Progenitor cell of endocrine pancreas (in vitro differentiated cells): ENCODE results near the gene PRDM16. TPM values are rescaled to one million over a fixed set of nuclear protein-coding genes. Genes with fewer than 3 reads are reported as not detected.

ENCODE experiments used
- DNase-seq: peaks from one replicate; pipeline ENCODE4 v3.0.0; 2021; ENCODE audit warnings: low spot score; ENCODE audit not compliant: unreplicated experiment
- H3K27ac Mint-ChIP-seq: 2 replicates; pipeline ENCODE4 v1.8.0; 2021; ENCODE audit warnings: mild to moderate bottlenecking, moderate library complexity, mixed read lengths
- H3K27me3 Mint-ChIP-seq: 2 replicates; pipeline ENCODE4 v1.8.0; 2021; ENCODE audit warnings: mixed read lengths
- H3K36me3 Mint-ChIP-seq: 2 replicates; pipeline ENCODE4 v1.8.0; 2022; ENCODE audit warnings: mixed read lengths; ENCODE audit not compliant: insufficient read depth
- H3K4me1 Mint-ChIP-seq: 2 replicates; pipeline ENCODE4 v1.8.0; 2021; ENCODE audit warnings: low read depth, mixed read lengths
- H3K4me3 Mint-ChIP-seq: 2 replicates; pipeline ENCODE4 v1.8.0; 2021; ENCODE audit warnings: low read depth, mild to moderate bottlenecking, moderate library complexity, mixed read lengths
- H3K9me3 Mint-ChIP-seq: 2 replicates; pipeline ENCODE4 v1.8.0; 2021; ENCODE audit warnings: low read depth, mixed read lengths
- total RNA-seq: library from RNA; stranded (reverse); gene quantifications from 2 replicates; pipeline ENCODE4 v1.2.1, GENCODE V29; 2021
- TF ChIP-seq, protein P1 (sequence below): fragments of 200-600 bp; sonication (generic); IDR thresholded peaks from one replicate; pipeline ENCODE4 v1.5.0; 2021; ENCODE audit warnings: antibody characterized with exemption, mild to moderate bottlenecking; ENCODE audit not compliant: unreplicated experiment

PRDM16 gene
- total RNA-seq, 1 donor from 2014 or later, result 69.1 TPM

DNA sequence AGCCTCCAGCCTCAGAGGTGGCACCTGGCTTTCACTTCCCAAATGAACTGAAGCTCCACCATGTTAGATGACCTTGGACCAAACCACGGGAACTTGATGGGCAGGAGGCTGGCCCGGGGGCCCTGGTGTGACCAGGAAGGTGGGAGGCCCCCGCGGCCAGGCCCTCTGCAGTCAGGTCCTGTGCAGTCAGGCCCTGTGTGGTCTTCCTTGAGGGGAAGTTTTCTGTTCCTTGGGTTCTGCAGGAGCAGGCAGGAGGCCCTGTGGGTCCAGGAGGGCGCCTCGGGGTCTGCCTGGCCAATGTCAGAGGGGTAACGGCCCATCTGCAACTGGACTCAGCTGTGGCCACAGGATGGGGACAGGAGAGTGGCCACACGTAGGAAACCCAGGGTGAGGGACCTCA is 13.0 kb downstream of the PRDM16 start:
- no peaks in the 10 kb centered on the region for H3K9me3 Mint-ChIP-seq
- no peak for DNase-seq
- H3K4me1 Mint-ChIP-seq, result peaks cover 38% of the 10 kb centered on the region
- TF ChIP-seq, protein P1, sequence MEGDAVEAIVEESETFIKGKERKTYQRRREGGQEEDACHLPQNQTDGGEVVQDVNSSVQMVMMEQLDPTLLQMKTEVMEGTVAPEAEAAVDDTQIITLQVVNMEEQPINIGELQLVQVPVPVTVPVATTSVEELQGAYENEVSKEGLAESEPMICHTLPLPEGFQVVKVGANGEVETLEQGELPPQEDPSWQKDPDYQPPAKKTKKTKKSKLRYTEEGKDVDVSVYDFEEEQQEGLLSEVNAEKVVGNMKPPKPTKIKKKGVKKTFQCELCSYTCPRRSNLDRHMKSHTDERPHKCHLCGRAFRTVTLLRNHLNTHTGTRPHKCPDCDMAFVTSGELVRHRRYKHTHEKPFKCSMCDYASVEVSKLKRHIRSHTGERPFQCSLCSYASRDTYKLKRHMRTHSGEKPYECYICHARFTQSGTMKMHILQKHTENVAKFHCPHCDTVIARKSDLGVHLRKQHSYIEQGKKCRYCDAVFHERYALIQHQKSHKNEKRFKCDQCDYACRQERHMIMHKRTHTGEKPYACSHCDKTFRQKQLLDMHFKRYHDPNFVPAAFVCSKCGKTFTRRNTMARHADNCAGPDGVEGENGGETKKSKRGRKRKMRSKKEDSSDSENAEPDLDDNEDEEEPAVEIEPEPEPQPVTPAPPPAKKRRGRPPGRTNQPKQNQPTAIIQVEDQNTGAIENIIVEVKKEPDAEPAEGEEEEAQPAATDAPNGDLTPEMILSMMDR, result no peak
- no peak overlapping the region for H3K4me3 Mint-ChIP-seq
- no peak overlapping the region for H3K27ac Mint-ChIP-seq
- no peaks in the 10 kb centered on the region for H3K27me3 Mint-ChIP-seq
- no peaks in the 10 kb centered on the region for H3K36me3 Mint-ChIP-seq

DNA sequence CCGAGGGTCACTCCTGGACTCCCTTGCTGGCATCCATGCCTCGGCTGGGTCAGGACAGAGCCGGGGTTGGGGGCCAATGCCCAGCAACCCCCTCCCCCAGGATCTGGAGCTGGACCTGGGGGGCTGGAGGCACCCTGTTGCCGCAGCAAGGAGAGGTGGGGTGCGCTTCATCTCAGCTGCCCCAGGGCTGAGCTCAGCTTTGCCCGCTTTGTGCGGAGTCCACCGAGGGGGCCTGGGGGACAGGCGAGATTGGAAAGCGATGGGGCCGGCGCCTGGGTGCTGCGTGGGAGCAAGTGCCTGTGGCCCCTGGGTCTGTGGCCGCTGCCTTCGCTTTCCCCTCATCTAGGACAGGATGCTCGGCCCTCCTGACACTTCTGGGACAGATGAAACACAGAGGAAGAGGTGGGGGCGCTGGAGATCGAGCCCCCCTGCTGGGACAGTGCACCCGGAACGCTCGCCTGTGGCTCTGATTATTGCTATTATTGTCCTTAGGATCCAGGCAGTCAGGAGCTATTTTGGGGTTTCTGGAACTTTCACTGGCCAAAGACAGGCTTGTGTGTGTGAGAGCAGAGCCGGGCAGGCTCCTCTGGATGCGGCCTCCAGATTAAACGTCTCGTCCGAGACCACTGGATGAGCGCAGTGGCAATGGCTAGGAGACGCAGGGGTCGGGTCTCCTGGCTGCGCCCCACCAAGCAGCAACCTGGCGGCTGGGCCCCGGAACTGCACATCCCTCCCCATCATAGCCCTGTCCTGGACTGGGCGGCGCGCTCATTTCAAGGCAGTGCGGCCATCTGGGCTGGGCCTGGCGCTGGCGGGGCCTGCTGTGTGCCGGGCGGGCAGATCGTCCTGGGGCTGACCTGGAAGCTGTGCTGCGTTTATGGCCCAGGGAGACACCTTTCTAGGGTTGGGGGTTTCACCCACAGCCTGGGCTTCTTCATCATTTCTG is 13.8 kb downstream of the PRDM16 start:
- DNase-seq, result no peak
- TF ChIP-seq, protein P1, result no peak
- Mint-ChIP-seq H3K4me3 (no peak overlapping the region), H3K9me3 (no peaks in the 10 kb centered on the region), H3K27me3 (no peaks in the 10 kb centered on the region), H3K36me3 (peaks cover 1% of the 10 kb centered on the region), H3K4me1 (peaks cover 40% of the 10 kb centered on the region), H3K27ac (no peak overlapping the region)

DNA sequence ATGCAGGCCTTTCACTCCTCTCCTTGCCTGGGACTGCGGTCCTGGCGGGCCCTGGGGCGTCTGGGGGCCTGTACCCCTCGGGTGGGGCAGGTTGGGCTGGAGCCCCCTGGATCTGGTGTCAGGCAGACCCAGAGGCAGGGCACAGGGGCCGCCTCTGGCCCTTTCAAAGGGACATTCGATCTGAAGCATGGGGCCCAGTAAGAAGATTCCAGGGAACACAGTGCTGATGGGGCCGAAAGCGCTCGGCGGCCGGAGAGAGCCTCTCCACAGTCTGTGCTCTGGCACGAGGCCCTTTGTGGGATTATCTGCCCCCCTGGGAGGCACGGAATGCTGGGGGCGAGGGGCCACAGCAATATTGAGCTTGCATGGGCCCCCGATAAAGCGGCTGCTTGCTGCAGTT is 15.2 kb downstream of the PRDM16 start:
- H3K4me3 Mint-ChIP-seq, result no peak overlapping the region
- TF ChIP-seq, protein P1, result no peak
- H3K36me3 Mint-ChIP-seq, result peaks cover 1% of the 10 kb centered on the region
- DNase-seq, result no peak
- no peaks in the 10 kb centered on the region for H3K27me3 Mint-ChIP-seq
- H3K4me1 Mint-ChIP-seq, result peaks cover 32% of the 10 kb centered on the region
- no peaks in the 10 kb centered on the region for H3K9me3 Mint-ChIP-seq
- H3K27ac Mint-ChIP-seq, result no peak overlapping the region

DNA sequence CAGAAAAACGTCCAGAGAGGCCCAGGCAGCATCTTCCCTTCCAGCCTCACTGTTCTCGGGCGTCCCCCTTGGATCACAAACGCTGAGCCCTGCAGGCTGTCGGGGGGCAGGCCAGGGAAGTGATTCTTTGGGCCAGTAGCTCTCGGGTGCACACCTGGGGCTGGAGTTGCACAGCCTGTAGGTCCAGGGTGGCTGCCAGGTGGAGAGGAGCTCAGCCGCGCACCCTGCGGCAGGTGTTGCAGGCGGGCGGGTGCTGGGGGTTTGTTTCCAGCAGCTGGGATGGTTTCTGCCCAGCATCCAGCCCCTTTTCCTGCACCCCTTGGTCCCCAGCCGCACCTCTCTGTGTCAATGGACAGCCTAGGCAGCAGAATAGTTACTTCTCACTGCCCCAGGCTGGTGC is 15.7 kb downstream of the PRDM16 start:
- no peak for DNase-seq
- H3K27me3 Mint-ChIP-seq, result no peaks in the 10 kb centered on the region
- no peaks in the 10 kb centered on the region for H3K9me3 Mint-ChIP-seq
- peaks cover 3% of the 10 kb centered on the region for H3K36me3 Mint-ChIP-seq
- H3K27ac Mint-ChIP-seq, result no peak overlapping the region
- H3K4me3 Mint-ChIP-seq, result no peak overlapping the region
- TF ChIP-seq, protein P1, result no peak
- peaks cover 30% of the 10 kb centered on the region for H3K4me1 Mint-ChIP-seq

DNA sequence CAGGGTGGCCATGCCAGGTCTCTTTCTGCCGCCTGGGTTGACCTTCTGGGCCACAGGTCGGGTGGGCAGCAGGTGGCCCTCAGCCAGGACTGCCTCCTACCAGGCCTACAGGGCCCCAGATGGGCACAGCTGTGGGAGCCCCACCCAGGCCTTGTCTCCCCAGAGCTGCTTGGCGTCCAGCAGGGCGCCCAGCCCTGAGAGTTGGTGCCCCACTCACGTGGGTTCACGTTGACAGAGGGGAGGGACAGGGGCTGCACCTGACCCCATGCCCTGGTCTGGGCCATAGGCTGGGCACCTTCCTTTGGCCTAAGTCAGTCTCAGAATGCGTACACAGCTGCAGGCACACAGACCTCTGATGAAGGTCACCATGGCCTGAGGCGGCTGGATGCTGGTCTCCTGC is 16.7 kb downstream of the PRDM16 start:
- Mint-ChIP-seq H3K9me3 (no peaks in the 10 kb centered on the region), H3K36me3 (peaks cover 4% of the 10 kb centered on the region), H3K27me3 (no peaks in the 10 kb centered on the region), H3K27ac (no peak overlapping the region), H3K4me1 (peaks cover 23% of the 10 kb centered on the region), H3K4me3 (no peak overlapping the region)
- DNase-seq, result no peak
- TF ChIP-seq, protein P1, result no peak
